ENCODE results near the gene RAD51B.

GRCh38 chr14:68747393-68747792 lies 927.8 kb downstream of the RAD51B start:
- TF ChIP-seq CTCF (tag by site-specific recombination; IDR thresholded peaks at IDR 0.05) (no peak), KLF17 (tag by site-specific recombination; IDR thresholded peaks at IDR 0.05) (no peak), ZNF747 (tag by site-specific recombination; IDR thresholded peaks at IDR 0.05) (no peak), ZNF335 (tag by site-specific recombination; conservative IDR thresholded peaks at IDR 0.05) (no peak), HOXA7 (CRISPR knock-in tag; IDR thresholded peaks at IDR 0.05; ENCODE audit: borderline replicate concordance) (no peak), PATZ1 (tag by site-specific recombination; IDR thresholded peaks at IDR 0.05) (no peak), KLF16 (tag by site-specific recombination; IDR thresholded peaks at IDR 0.05) (no peak), FEZF1 (tag by site-specific recombination; IDR thresholded peaks at IDR 0.05) (no peak), MYNN (tag by site-specific recombination; IDR thresholded peaks at IDR 0.05; ENCODE audit: borderline replicate concordance) (no peak), ZBTB8A (tag by site-specific recombination; IDR thresholded peaks at IDR 0.05) (no peak), ZNF341 (tag by site-specific recombination; IDR thresholded peaks at IDR 0.05; ENCODE audit: low read depth) (no peak)

Data from HEK293 (cell line).